Kidney tubule cell (primary cell): ENCODE measurements around the gene CD55.
"Not testable (repeated sequence)": the region's sequence is repeated elsewhere in the genome, so short reads cannot be mapped to it uniquely, and the experiment has no call there.

Source experiments
- DNase-seq: peaks from one replicate; pipeline ENCODE4 v3.0.0-alpha.2; 2018; ENCODE audit warnings: low spot score

Gene CD55

DNA sequence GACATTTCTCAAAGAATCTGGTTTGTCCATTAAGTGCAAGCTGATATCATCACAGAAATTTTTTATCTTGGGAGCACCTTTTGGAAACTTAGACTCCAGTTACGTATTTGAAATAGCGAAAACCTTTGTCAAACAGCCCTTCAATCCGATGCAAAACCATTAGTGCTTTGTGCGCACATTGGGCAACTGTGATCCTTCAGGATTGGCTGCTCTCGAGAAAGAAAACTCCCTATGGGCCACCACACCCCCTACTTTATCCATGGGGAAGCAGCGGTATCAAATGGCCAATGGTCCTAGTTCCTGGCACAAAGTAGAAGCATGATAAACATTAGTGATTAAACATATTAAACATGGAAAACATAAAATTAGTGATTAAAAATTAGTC is 16.0 kb upstream of the CD55 start:
- no peak for DNase-seq

DNA sequence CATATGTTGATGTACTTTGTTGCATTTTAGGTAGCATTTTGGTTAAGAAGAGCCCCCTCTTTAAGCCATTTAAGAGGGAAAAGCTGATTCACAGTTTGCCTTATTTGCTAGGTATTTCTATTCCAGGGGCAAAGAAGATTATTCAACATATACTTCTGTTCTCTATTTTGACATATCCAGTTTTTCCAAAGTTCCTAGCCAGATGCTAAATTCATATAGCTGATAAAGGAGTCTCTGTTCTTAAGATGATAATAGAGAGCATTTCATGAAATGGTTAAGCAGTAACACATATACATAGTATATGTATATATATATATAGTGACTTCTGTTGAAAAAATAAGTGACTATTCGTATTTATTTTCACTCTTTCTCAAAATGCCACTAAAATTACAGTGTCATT is 15.5 kb upstream of the CD55 start:
- DNase-seq = no peak

DNA sequence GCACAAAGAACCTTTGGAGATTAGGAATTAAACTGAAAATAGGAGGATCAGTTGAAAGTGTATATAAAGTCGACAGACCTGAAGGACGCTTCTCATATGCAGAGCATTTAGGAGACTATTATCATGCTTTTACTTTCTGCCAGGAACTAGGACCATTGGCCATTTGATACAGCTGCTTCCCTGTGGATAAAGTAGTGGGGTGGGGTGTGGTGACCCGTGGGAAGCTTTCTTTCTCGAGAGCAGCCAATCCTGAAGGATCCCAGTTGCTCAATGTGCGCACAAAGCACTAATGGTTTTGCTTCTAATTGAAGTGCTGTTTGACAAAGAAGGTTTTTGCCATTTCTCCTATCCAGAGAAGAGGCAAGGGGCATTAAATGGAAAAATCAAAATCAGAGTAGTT is 14.9 kb upstream of the CD55 start:
- DNase-seq = no peak

DNA sequence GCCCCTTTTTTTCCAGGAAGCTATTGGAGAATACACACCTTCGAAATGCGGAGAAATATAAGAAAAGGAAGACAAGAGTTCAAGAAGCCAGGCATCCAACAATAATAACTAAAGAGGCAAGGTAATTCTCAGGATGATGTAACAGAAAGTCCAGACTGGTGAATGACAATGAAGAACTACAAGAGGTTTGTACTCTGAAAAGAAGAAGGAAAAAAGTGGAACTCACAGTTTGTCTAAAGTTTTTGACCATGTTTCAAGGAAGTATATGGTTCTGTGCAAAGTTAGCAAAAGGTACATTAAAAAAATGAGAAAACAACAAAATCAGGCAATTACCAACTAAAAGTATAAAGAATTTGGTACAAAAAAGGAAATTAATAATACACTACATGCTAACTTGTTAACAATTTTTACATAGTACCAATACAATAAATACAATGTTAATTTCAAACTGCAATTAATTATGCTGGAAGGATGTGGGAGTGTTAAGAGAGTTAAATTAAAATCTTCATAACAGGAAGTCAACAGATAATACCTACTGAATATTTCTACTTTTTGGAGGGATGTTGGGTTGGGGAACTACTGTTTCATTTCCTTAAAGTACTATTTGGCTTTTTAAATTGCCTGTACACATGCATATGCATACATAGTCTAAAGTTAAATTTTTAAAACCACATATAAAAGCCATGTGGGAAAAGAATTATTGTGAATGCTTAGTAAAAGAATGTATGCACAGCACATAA is 12.9 kb upstream of the CD55 start:
- DNase-seq = no peak

DNA sequence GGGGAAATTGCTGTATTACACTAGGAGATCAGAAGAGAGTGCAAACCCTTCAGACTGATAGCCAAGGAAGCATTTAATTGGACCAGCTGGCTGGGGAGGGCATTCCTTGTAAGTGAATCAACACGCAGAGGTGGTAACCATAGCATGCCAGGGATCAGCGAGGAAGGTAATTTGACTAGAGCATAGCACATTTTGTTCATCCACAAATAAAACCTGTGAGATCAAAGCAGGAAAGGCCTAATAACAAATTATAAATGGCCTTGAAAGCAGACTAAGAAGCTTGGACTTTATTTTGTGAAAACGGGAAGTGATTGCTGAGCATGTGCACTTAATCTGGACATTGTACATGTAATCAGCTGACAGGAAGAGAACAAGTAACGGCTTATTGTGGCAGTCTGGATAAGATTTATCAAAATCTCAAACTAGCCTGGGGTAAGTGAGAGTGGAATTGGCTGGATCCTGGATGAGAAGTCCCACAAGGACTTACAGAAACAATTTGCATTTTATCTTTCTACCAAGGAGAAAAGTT is 11.7 kb upstream of the CD55 start:
- peak; percentile 92 for DNase-seq

DNA sequence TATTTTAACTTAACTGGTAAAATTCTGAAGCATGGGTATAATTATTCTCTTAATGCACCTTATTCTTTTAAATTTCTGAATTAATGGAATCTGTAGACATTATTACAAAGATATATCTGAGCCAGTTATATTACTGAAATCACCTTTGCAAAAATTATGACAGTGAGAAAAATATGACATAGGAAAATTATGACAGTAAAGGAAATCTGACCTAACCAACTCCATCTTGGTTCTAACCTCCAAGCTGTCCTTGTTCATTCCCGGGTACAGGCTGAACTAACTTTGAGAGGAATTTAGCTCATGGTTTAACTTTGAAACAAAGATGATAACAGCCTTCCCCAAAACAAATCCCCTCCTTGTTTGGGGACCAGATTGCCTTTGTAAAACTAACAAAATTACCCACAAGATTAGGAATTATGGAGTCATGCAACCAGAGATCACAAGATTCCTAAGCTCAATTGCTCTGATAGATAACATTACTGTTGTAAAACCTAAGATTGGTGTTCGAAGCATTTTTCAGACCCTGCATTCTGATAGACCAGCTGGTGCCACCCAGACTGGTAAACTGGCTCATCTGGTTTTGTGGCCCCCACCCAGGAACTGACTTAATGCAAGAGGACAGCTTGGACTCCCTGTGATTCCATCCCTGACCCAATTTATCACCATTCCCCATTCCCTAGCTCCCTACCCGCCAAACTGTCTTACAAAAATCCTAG is 9.4 kb upstream of the CD55 start:
- DNase-seq = no peak

DNA sequence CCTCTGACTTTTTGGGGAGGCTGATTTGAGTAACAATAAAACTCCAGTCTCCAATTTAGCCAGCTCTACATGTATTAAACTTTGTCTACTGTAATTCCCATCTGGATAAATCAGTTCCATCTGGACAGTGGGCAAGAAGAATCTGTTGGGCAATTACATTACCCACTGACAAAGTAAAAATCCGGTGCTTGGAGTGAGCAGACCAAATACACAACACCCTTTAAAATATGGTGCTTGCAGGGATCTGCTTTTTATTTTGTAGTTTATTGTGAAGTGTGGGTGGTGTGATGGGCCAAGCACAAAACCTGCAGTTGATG is 8.9 kb upstream of the CD55 start:
- no peak for DNase-seq

DNA sequence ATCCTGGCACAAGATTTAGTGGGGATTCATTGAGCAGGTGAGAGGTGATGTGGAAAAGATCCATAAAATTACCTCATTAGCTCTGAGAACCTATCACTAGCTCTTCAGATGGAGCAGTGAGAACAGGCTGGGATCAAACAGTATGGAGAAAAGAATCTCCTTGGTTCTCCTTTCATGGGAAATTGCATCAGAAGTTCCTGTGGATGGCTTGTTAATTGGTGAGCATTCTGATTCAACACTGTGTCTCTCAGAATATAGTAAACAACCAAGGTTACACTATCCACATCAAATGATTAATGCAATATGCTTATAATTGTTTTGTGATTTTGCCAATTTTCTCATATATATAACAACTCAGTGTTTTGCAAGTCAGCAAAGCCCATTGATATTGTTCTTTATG is 8.3 kb upstream of the CD55 start:
- no peak for DNase-seq

DNA sequence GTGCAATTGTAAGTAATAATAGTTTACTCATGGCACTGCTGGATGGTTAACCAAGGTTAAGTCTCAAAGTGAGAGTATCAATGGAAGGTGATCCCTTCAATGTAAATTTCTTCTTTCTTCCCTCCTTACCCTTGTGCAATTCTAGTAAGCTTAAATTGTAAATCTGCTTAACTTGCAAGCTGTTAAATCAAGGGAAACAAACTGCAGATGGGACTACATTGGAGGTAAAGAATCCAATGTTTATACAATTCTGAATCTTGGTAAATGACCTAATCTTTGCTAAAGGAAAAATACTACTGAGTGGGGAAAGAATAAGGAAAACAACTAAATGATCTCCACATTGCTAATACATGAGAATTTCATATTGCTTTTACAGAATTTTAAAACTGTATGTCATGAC is 6.7 kb upstream of the CD55 start:
- DNase-seq = no peak

DNA sequence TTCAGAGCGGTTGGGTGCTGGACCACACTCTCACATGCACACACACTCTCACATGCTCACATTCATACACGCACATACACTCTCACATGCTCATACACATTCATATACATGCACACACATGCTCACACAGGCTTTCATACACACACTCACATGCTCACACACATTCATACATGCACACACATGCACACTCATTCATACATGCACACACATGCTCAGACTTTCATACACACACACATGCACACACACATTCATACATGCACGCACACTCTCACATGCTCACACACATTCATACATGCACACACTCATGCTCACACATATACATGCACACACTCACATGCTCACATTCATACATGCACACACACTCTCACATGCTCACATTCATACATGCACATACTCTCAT is 6.0 kb upstream of the CD55 start:
- DNase-seq = no peak

DNA sequence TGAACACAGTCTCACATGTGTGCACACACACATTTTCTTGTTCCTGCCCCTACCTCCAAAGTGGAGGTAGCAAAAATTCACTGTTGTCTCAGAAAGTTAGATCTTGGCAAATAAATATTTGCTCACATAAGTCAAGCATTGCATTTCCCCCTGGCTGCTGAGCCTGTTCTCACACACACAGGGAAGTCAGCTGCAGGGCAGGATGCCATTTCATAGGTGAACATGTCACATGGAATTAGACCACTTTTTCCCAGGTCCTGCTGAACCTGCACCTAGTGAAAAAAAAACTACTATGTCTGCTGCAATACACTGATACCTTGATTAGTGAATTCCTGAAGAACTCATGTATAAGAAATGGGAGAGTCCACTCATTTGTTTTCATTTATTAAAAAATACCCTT is 5.3 kb upstream of the CD55 start:
- DNase-seq = no peak

DNA sequence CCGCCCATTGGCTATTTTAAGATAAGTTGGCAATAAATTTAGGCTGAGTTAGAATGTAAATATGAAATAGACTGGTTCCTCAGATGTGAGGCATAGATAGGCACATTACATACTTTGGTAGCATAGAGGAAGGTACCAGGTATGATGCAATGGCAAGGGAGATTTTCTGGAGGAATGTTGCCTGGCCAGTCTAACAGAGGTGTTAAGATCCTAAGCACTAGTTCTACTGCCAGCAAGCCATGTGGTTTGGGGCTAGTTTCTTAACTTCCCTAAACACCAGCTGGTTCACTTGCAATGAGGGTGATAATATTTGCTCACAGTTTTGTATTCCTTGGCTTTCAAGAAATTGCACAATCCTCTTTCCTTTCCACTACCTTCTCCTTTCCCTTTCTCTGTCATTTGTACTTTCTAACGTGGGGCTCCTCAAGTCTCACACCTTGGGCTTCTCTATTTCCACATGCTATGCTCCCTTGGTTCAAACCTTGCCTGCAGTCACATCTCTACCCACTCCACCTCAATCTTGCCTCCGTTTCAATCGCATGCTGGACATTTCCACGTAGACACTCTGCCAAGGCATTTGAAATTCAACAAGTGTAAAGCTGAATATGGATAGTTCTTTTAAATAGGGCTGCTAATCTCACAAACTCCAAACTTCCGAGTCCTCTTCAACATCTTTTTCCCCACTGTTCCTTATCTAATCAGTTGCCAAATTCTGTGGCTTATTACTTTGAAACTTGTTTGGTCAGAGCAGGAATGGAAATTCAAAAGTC is 4.7 kb upstream of the CD55 start:
- DNase-seq = peak; percentile 61

DNA sequence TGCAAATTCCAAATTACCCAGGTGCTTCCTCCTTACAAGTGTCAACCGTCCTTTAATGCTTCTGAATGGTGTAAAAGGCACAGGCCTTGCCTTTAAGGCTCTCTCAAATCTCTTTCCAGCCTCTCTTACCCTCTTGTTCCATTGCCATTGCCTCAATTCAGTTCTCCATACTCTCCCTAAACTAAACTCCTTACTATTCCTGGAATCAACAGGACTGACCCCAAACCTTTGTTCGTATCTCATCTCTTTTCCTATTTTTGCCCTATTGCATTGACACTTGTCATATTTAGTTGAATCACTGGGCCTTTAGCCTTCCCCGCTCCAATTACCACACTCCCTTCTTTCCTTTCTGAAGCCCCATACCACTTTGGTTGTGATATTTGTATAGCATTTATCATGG is 3.9 kb upstream of the CD55 start:
- DNase-seq = no peak

DNA sequence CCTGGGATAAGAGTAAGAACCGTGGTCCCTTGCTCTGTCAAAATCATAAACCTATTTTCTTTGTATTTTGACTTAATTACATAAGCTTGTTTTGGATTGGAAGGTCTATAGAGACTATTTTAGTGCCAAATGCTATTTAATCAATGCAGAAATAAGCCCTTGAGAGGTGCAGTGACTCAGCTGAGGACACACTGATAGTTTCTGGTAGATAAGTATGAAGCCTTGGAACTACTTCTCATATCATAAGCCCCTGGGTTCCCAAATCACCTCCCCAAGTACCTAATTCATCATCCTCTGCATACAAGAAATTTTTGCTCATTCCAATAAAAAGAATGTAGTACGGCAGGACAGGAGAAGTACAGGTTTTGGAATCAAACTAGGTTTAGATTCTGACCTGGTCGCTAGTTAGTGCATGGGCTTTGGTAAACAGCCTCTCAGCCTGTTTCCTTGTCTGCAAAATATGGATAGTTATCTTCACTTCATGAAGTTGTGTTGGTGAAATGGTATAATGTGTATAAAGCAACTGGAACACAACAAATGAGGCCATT is 3.3 kb upstream of the CD55 start:
- DNase-seq = no peak

DNA sequence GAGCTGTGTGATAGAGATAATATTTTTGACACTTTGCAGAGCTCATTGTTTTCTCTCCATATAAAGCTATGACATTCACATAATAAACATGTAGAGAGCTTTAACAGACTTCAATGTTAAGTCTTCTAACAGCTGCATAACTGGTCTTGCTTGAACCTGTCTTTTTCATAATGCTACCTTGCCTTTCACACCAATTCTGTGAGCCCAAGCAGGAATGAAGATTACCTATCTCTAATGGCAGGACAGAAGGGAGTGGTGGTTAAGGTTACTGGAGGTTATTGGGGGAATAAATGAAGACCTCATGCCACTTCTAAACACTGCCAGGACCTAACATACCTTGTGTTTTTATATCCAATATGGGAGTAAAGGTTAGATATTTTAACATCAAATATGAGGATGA is 2.3 kb upstream of the CD55 start:
- no peak for DNase-seq

DNA sequence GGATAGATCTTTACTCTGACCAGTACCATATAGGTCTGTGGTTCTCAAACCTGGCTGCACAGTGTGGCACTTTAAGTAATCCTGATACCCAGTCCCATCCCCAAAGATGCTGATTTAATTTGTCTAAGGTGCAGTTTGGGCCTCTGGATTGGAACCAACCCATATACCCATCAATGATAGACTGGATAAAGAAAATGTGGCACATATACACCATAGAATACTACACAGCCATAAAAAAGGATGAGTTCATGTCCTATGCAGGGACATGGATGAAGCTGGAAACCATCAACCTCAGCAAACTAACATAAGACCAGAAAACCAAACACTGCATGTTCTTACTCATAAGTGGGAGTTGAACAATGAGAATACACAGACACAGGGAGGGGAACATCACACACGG is 1.4 kb upstream of the CD55 start:
- DNase-seq = not testable (repeated sequence)

DNA sequence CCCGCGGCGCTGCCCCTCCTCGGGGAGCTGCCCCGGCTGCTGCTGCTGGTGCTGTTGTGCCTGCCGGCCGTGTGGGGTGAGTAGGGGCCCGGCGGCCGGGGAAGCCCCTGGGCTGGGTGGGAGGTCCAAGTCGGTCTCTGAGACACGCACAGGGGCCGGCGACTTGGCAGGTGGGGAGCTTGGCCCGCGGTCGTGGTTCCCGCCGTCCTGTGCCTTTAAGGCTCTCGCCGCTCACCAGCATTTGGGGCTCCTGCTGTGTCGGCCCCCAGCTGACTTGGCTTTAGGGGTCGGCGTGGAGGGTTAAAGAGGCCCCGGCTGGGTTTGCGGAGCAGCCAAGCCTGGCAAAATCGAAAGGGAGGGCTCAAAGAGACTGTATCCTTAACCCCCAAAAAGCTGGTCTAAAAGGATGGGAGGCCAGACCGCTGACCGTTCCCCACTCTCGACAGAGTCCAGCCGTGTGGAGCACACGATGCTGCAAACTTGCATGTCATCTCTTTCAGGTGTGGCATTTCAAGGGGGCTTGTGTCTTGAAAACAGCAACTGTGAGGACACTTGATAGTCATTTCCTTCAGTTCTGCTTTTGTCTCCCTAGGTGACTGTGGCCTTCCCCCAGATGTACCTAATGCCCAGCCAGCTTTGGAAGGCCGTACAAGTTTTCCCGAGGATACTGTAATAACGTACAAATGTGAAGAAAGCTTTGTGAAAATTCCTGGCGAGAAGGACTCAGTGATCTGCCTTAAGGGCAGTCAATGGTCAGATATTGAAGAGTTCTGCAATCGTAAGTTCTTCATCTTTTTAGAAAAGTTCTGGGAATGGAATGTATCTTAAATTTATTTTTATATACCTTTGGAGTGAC is 540 bp downstream of the CD55 start:
- peak; percentile 30 for DNase-seq

DNA sequence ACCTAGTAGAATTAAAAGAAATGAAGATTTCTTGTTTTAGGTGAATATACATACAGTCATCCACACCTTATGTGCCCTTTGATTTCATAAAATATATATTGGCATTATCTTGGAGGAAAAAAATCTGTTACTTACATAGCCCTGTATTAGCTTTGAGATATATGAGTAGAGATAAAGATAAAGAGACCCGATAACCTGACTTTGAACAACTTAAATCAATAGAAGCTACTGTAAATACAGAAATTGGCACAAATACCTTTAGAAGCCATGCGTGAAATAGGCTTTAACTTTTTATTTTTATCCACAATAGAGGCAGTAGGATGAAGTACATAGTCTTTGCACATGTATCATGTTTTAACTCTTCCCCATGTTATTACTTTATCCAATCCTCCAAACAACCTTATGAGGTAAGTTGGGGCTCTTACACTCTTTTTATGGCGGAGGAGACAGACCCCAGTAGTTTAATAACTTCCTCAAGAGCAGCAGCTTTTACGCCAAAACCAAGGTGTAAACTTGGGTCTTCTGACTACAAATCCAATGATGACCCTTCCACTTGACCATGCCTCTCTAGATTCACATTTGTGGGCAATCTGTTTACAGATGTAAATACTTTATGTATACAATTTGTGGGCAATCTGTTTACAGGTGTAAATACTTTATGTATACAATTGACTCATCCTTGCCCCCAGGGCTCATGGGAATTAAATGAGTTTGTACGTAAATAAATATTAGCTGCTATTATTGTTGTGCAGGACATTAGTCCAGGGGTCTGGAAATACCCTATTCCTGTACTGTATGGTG is 2.1 kb downstream of the CD55 start:
- no peak for DNase-seq

DNA sequence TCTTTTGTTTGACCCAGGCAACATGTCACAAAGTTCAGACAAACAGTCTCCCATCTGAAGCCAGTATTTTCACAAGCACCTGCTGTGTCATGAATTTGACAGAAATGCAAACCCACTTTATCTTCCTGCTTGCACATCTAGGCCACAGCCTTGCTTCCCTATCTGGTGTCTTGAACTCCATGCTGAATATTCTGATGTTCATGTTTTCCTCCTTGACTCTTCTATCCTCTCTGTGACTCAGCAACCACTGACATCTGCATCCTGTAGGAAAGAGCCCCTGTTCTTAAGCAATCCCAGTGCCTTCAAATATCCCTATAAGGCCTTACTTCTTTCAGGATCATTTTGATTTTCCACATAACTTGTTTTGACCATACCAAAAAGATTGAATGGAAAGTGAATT is 6.5 kb downstream of the CD55 start:
- DNase-seq = peak; percentile 29

DNA sequence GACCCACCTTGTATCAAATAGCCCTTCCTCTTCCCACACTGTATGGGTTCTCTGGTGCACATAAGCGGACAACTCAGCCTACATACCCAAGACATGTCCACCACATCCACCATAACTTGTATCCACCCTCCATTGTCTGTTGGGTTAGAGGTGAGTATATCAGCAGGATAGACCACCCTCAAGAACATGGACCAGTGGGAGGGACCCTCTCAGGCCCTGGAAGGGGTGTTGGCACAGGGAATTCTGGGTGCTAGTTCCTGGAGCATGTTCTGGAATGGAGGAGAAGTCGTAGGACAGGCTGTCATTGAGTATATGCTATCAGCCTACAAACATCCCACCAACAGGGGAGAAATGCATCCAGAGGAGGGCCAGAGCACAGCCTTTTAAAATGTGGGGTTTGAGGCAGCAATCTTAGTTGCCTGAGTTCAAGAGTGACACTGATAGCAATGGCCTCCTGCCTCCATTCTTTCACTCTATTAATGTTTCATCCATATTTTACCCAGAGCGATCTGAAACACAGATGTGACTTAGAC is 7.5 kb downstream of the CD55 start:
- DNase-seq = no peak

DNA sequence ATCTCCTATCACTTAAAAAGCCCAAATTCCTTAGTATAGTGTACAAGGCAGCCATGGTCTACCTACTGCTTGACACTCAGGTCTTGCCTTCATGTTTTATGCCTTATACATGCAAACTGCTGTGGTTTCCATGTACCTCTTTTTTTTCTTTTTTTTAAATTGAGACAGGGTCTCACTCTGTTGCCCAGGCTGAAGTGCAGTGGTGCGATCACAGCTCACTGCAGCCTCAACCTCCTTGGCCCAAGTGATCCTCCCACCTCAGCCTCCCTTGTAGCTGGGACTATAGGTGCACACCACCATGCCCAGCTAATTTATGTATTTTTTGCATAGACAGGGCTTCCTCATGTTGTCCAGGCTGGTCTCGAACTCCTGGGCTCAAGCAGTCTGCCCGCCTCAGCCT is 8.0 kb downstream of the CD55 start:
- DNase-seq = no peak
